ENCODE data around the gene RGS3. TPM values are rescaled to one million over a fixed set of nuclear protein-coding genes. Genes with fewer than 3 reads are reported as not detected.

RGS3 gene
- total and polyA plus RNA-seq, 2 of the 13 experiments (the other 11 are each of a cell fraction or from before 2014, with no cell fraction given): 17.1 to 28.8 TPM

DNA sequence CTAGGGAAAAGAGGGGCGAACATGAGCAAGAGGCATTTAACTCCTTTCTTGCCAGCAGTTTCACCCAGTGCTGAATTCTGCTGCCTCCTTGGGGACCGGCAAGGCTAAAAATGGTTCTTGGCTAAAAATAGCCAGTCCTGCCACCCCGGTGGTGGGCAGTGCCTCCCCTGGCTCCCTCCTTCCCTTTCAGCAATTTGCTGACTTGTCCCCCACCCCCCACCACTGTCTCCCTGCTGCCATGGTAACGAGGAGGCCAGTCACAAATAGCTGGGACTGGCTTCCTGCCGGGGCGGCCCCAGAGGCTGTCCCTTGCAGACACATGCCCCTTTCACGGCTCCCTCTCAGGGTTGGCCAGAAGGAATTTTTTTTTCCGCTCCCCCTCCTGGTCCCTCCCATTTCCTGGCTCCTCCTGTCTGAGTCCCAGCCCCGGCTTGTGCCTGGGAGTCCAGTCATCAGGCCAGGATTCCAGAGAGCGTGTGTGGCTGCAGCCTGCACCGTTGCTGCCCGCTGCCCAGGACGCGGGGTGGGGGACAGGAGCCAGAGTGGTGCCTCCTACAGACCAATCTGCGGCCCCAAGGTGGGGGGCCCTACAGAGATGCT, 130.3 kb downstream of the RGS3 start (continued):
- TF ChIP-seq, protein P1, sequence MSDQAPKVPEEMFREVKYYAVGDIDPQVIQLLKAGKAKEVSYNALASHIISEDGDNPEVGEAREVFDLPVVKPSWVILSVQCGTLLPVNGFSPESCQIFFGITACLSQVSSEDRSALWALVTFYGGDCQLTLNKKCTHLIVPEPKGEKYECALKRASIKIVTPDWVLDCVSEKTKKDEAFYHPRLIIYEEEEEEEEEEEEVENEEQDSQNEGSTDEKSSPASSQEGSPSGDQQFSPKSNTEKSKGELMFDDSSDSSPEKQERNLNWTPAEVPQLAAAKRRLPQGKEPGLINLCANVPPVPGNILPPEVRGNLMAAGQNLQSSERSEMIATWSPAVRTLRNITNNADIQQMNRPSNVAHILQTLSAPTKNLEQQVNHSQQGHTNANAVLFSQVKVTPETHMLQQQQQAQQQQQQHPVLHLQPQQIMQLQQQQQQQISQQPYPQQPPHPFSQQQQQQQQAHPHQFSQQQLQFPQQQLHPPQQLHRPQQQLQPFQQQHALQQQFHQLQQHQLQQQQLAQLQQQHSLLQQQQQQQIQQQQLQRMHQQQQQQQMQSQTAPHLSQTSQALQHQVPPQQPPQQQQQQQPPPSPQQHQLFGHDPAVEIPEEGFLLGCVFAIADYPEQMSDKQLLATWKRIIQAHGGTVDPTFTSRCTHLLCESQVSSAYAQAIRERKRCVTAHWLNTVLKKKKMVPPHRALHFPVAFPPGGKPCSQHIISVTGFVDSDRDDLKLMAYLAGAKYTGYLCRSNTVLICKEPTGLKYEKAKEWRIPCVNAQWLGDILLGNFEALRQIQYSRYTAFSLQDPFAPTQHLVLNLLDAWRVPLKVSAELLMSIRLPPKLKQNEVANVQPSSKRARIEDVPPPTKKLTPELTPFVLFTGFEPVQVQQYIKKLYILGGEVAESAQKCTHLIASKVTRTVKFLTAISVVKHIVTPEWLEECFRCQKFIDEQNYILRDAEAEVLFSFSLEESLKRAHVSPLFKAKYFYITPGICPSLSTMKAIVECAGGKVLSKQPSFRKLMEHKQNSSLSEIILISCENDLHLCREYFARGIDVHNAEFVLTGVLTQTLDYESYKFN (CRISPR knock-in tag; conservative IDR thresholded peaks at IDR 0.05): peak; percentile 44; the same call in 1 of the 2 replicates
- TF ChIP-seq YY1 (IDR thresholded peaks at IDR 0.05; ENCODE audit: insufficient read depth, insufficient replicate concordance, low read depth, low read length) (no peak), KAT8 (CRISPR knock-in tag; IDR thresholded peaks at IDR 0.05) (peak; percentile 31; the same call in 1 of the 2 replicates), KLF11 (CRISPR knock-in tag; IDR thresholded peaks at IDR 0.05) (no peak), SAFB2 (CRISPR knock-in tag; IDR thresholded peaks at IDR 0.05; ENCODE audit: borderline replicate concordance, low read depth) (no peak), MAZ (IDR thresholded peaks at IDR 0.05; ENCODE audit: borderline replicate concordance, low read depth, low read length) (0 out of 2 replicates have a peak, but pooled peaks have one; percentile 7), MAZ (CRISPR knock-in tag; IDR thresholded peaks at IDR 0.05; ENCODE audit: low read depth) (no peak), CCAR2 (optimal IDR thresholded peaks at IDR 0.05; ENCODE audit: low read depth, low read length) (no peak), ZNF251 (CRISPR knock-in tag; IDR thresholded peaks at IDR 0.05) (no peak), ZNF563 (CRISPR knock-in tag; IDR thresholded peaks at IDR 0.05) (0 out of 2 replicates have a peak, but pooled peaks have one; percentile 34), SALL2 (CRISPR knock-in tag; IDR thresholded peaks at IDR 0.05) (no peak), TAF15 (IDR thresholded peaks at IDR 0.05; ENCODE audit: low read depth, low read length, poor library complexity, severe bottlenecking) (no peak)
- TF ChIP-seq, protein P2, sequence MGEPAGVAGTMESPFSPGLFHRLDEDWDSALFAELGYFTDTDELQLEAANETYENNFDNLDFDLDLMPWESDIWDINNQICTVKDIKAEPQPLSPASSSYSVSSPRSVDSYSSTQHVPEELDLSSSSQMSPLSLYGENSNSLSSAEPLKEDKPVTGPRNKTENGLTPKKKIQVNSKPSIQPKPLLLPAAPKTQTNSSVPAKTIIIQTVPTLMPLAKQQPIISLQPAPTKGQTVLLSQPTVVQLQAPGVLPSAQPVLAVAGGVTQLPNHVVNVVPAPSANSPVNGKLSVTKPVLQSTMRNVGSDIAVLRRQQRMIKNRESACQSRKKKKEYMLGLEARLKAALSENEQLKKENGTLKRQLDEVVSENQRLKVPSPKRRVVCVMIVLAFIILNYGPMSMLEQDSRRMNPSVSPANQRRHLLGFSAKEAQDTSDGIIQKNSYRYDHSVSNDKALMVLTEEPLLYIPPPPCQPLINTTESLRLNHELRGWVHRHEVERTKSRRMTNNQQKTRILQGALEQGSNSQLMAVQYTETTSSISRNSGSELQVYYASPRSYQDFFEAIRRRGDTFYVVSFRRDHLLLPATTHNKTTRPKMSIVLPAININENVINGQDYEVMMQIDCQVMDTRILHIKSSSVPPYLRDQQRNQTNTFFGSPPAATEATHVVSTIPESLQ (CRISPR knock-in tag; conservative IDR thresholded peaks at IDR 0.05): no peak
- TF ChIP-seq, protein P3, sequence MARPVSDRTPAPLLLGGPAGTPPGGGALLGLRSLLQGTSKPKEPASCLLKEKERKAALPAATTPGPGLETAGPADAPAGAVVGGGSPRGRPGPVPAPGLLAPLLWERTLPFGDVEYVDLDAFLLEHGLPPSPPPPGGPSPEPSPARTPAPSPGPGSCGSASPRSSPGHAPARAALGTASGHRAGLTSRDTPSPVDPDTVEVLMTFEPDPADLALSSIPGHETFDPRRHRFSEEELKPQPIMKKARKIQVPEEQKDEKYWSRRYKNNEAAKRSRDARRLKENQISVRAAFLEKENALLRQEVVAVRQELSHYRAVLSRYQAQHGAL (CRISPR knock-in tag; IDR thresholded peaks at IDR 0.05; ENCODE audit: not compliant biosample characterization): no peak
- TF ChIP-seq, protein P4, sequence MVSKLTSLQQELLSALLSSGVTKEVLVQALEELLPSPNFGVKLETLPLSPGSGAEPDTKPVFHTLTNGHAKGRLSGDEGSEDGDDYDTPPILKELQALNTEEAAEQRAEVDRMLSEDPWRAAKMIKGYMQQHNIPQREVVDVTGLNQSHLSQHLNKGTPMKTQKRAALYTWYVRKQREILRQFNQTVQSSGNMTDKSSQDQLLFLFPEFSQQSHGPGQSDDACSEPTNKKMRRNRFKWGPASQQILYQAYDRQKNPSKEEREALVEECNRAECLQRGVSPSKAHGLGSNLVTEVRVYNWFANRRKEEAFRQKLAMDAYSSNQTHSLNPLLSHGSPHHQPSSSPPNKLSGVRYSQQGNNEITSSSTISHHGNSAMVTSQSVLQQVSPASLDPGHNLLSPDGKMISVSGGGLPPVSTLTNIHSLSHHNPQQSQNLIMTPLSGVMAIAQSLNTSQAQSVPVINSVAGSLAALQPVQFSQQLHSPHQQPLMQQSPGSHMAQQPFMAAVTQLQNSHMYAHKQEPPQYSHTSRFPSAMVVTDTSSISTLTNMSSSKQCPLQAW (CRISPR knock-in tag; IDR thresholded peaks at IDR 0.05): peak; percentile 16; the same call in 1 of the 2 replicates
- TF ChIP-seq, protein P5, sequence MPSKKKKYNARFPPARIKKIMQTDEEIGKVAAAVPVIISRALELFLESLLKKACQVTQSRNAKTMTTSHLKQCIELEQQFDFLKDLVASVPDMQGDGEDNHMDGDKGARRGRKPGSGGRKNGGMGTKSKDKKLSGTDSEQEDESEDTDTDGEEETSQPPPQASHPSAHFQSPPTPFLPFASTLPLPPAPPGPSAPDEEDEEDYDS (CRISPR knock-in tag; IDR thresholded peaks at IDR 0.05): peak; percentile 82
